A549 (cell line): ENCODE results near the gene MGAT5B. TPM values are rescaled to one million over a fixed set of nuclear protein-coding genes. Genes with fewer than 3 reads are reported as not detected.

Source experiments
- ATAC-seq, 2 experiments: fragments of 200-7000 bp in 1 of 2; fragments of >200 bp in 1 of 2; cut with Nextera tagmentation in 1 of 2; cut with Tn5 transposase in 1 of 2; 3 replicates each; pipeline versions ENCODE4 v1.8.0 to v1.9.1; 2018 to 2020; ENCODE audit warnings: mild to moderate bottlenecking in 1 of 2, moderate library complexity in 1 of 2
- CTCF ChIA-PET: fragments of 300-600 bp; sonication (Branson Sonifier 250); formaldehyde crosslinking; extraction: SDS; loops from one replicate; lab custom pipeline; 2021; ENCODE audit warnings: antibody characterized with exemption, inconsistent platforms; lab: Yijun Ruan, JAX
- POLR2A ChIA-PET: fragments of 350-600 bp; formaldehyde crosslinking; extraction: SDS; loops from one replicate; lab custom pipeline; 2021; ENCODE audit warnings: antibody characterized with exemption, inconsistent platforms; lab: Yijun Ruan, JAX
- DNase-seq, 2 experiments: peaks; one replicate each; pipeline versions ENCODE4 v3.0.0 to v3.0.0-alpha.2; 2011 to 2016; ENCODE audit warnings: low read depth in 1 of 2, low spot score in 1 of 2
- FAIRE-seq: peaks from 2 replicates; lab custom pipeline; 2011; peaks lifted over from hg19 to GRCh38; lab: Jason Lieb, UNC
- H3K27ac ChIP-seq, 2 experiments: fragments of >200 bp; sonication (Bioruptor Twin); formaldehyde crosslinking; 3 replicates each; pipeline ENCODE4 v1.5.1; 2016 to 2017
- H3K4me1 ChIP-seq: fragments of >200 bp; sonication (Bioruptor Twin); formaldehyde crosslinking; 3 replicates; pipeline ENCODE4 v1.6.1; 2016
- H3K4me2 ChIP-seq: fragments of >200 bp; sonication (Bioruptor Twin); formaldehyde crosslinking; 3 replicates; pipeline ENCODE4 v1.6.1; 2016
- H3K4me3 ChIP-seq: fragments of >200 bp; sonication (Bioruptor Twin); formaldehyde crosslinking; 3 replicates; pipeline ENCODE4 v1.5.1; 2016
- H3K9me3 ChIP-seq: fragments of >200 bp; sonication (Bioruptor Twin); formaldehyde crosslinking; 3 replicates; pipeline ENCODE4 v1.6.1; 2016
- CBX8 ChIP-seq: fragments of 200-600 bp; sonication (generic); IDR thresholded peaks from 2 replicates; pipeline ENCODE4 v1.6.1; 2016
- CHD2 ChIP-seq: fragments of 150-350 bp; IDR thresholded peaks from 2 replicates; pipeline ENCODE4 v1.6.1; 2014; ENCODE audit warnings: low read length; ENCODE audit not compliant: partially characterized antibody
- CHD4 ChIP-seq: fragments of 200-600 bp; sonication (generic); IDR thresholded peaks from 2 replicates; pipeline ENCODE4 v1.6.1; 2016; ENCODE audit warnings: antibody characterized with exemption, mild to moderate bottlenecking, borderline replicate concordance
- EHMT2 ChIP-seq: fragments of 200-600 bp; sonication (generic); IDR thresholded peaks from 2 replicates; pipeline ENCODE4 v1.6.1; 2016; ENCODE audit warnings: antibody characterized with exemption, low read depth, mild to moderate bottlenecking, moderate library complexity
- EP300 ChIP-seq, 2 experiments: fragments of >200 bp; sonication (Bioruptor Twin); formaldehyde crosslinking; IDR thresholded peaks; 2 replicates in 1 of 2; 3 replicates in 1 of 2; pipeline ENCODE4 v1.6.1; 2016 to 2017
- ESRRA ChIP-seq: fragments of 150-350 bp; IDR thresholded peaks from 2 replicates; pipeline ENCODE4 v1.6.1; 2014; ENCODE audit warnings: mild to moderate bottlenecking, low read length, borderline replicate concordance
- FOSL2 ChIP-seq, 2 experiments: fragments of 450-650 bp in 1 of 2; fragments of >200 bp in 1 of 2; sonication (Bioruptor Twin) in 1 of 2; formaldehyde crosslinking; IDR thresholded peaks; 2 replicates each; pipeline versions ENCODE4 v1.5.0 to v1.6.1; 2016 to 2020; ENCODE audit warnings: mild to moderate bottlenecking in 1 of 2, moderate library complexity in 1 of 2
- GATA3 ChIP-seq: IDR thresholded peaks from 2 replicates; pipeline ENCODE4 v1.6.1; 2012; ENCODE audit warnings: borderline replicate concordance
- HOXA7 ChIP-seq: fragments of 250-450 bp; sonication (Bioruptor Pico); IDR thresholded peaks from 2 replicates; pipeline ENCODE4 v1.5.0; 2020; ENCODE audit warnings: mild to moderate bottlenecking, moderate library complexity
- KDM1A ChIP-seq: fragments of 200-600 bp; sonication (generic); IDR thresholded peaks from 2 replicates; pipeline ENCODE4 v1.6.1; 2016; ENCODE audit warnings: low read depth, mild to moderate bottlenecking
- MAFK ChIP-seq: fragments of 450-650 bp; IDR thresholded peaks from 2 replicates; pipeline ENCODE4 v1.6.1; 2014; ENCODE audit not compliant: partially characterized antibody
- NFE2L2 ChIP-seq: fragments of 150-350 bp; conservative IDR thresholded peaks from 2 replicates; pipeline ENCODE4 v1.6.1; 2014; ENCODE audit warnings: low read length
- NPAS2 ChIP-seq: fragments of 250-450 bp; sonication (Bioruptor Pico); IDR thresholded peaks from 2 replicates; pipeline ENCODE4 v1.8.0; 2022; ENCODE audit warnings: mild to moderate bottlenecking, moderate library complexity, borderline replicate concordance
- POLR2A ChIP-seq: IDR thresholded peaks from 2 replicates; pipeline ENCODE4 v1.6.1; 2012; ENCODE audit warnings: mild to moderate bottlenecking, low read length
- POLR2AphosphoS2 ChIP-seq: conservative IDR thresholded peaks from 2 replicates; pipeline ENCODE4 v1.6.1; 2012; ENCODE audit warnings: low read length, improper control_type of control experiment, inconsistent platforms
- RFX5 ChIP-seq: fragments of 450-650 bp; IDR thresholded peaks from 2 replicates; pipeline ENCODE4 v1.7.1; 2014; ENCODE audit warnings: antibody characterized with exemption, mild to moderate bottlenecking, moderate library complexity
- SMC3 ChIP-seq: fragments of >200 bp; sonication (Bioruptor Twin); formaldehyde crosslinking; IDR thresholded peaks from 3 replicates; pipeline ENCODE4 v1.6.1; 2018; ENCODE audit warnings: inconsistent platforms
- TFCP2L1 ChIP-seq: fragments of 250-450 bp; sonication (Bioruptor Pico); IDR thresholded peaks from 2 replicates; pipeline ENCODE4 v1.5.0; 2021; ENCODE audit warnings: mild to moderate bottlenecking
- TP53 ChIP-seq: fragments of 250-450 bp; sonication (Bioruptor Pico); IDR thresholded peaks from 2 replicates; pipeline ENCODE4 v1.5.0; 2021; ENCODE audit warnings: mild to moderate bottlenecking, moderate library complexity
- ZC3H11A ChIP-seq: fragments of 450-650 bp; IDR thresholded peaks from 2 replicates; pipeline ENCODE4 v1.6.1; 2014; ENCODE audit warnings: antibody characterized with exemption, mild to moderate bottlenecking
- WGBS: methylation state at CpG from one replicate; pipeline ENCODE4 v1.1.6; 2017; ENCODE audit errors: missing lambda C conversion rate; 5-methylcytosine and 5-hydroxymethylcytosine counted together
- polyA plus RNA-seq, 4 experiments: library from polyadenylated mRNA; depleted of rRNA in 3 of 4; stranded (reverse); fragments of >200 nt; fragmentation: RNase III in 1 of 4; extraction: RNeasy Plus Mini Kit Qiagen cat#74134 plus additional on column Dnase treatment in 1 of 4; gene quantifications; 2 replicates in 3 of 4; 3 replicates in 1 of 4; pipeline ENCODE4 v1.2.3, GENCODE V29; 2011 to 2017
- TF ChIP-seq, protein P1 (sequence below): fragments of 150-350 bp; IDR thresholded peaks from 2 replicates; pipeline ENCODE4 v1.6.1; 2014; ENCODE audit warnings: low read depth, mild to moderate bottlenecking, low read length
- TF ChIP-seq, protein P2 (sequence below): IDR thresholded peaks from 2 replicates; pipeline ENCODE4 v1.6.1; 2012
- TF ChIP-seq, protein P3 (sequence below): fragments of 250-450 bp; sonication (Bioruptor Pico); IDR thresholded peaks from 2 replicates; pipeline ENCODE4 v1.5.0; 2021; ENCODE audit warnings: mild to moderate bottlenecking, moderate library complexity, borderline replicate concordance
- TF ChIP-seq, protein P4 (sequence below): fragments of >200 bp; sonication (Bioruptor Twin); formaldehyde crosslinking; IDR thresholded peaks from 3 replicates; pipeline ENCODE4 v1.6.1; 2016
- TF ChIP-seq, protein P5 (sequence below): IDR thresholded peaks from 2 replicates; pipeline ENCODE4 v1.6.1; 2012

Gene MGAT5B
- polyA plus RNA-seq, 2 of the 4 experiments (the other 2 are of a cell fraction), result 7.6 to 22.8 TPM

DNA sequence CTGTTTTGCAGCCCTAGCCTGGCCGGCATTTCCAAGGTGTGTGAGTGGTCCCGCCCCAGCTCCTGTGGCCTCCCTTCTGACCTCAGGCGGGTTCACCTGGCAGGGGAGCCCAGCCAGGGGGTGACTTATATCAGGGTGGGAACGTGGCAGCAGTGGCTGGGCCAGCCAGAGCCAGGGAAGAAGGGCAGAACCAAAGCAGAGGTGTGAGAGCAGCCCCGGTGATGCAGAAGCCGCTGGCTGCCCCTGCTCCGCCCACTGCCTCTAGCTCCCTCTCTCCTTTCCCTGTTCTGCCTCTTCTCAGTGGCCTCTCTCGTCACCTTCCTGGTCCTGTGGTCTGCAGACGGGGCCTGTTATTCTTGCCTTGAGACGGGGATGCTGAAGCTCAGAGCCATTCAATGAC lies 12.1 kb downstream of the MGAT5B start:
- ChIA-PET POLR2A (no interaction called here), CTCF (interaction anchor here (1.6 to 10.9 kb wide), 7 partner anchors 10 to 206 kb away, joined by 4 to 100 read pairs (median 10); partner anchors contain the start of gene MGAT5B)
- ATAC-seq (no peak), DNase-seq (no peak), FAIRE-seq (no peak)
- peak overlapping the region in 1 of 2 experiments; percentile 33; a peak in 2 of 6 replicates for H3K27ac ChIP-seq
- H3K4me3 ChIP-seq, result no peak overlapping the region
- peaks cover 3% of the 10 kb centered on the region; the same call in 2 of the 3 replicates for H3K9me3 ChIP-seq
- no peak overlapping the region for H3K4me2 ChIP-seq
- TF ChIP-seq EP300 (IDR thresholded peaks at IDR 0.05), result no peak
- no peak for TF ChIP-seq NFE2L2
- no peak for TF ChIP-seq MAFK
- TF ChIP-seq CBX8, result no peak
- TF ChIP-seq, protein P1, sequence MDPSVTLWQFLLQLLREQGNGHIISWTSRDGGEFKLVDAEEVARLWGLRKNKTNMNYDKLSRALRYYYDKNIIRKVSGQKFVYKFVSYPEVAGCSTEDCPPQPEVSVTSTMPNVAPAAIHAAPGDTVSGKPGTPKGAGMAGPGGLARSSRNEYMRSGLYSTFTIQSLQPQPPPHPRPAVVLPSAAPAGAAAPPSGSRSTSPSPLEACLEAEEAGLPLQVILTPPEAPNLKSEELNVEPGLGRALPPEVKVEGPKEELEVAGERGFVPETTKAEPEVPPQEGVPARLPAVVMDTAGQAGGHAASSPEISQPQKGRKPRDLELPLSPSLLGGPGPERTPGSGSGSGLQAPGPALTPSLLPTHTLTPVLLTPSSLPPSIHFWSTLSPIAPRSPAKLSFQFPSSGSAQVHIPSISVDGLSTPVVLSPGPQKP, result no peak
- TF ChIP-seq HOXA7 (CRISPR knock-in tag), result no peak
- TF ChIP-seq ESRRA, result no peak
- WGBS, result 79% methylated on average over 10 of the region's 10 CpGs
- H3K4me1 ChIP-seq, result no peaks in the 10 kb centered on the region

DNA sequence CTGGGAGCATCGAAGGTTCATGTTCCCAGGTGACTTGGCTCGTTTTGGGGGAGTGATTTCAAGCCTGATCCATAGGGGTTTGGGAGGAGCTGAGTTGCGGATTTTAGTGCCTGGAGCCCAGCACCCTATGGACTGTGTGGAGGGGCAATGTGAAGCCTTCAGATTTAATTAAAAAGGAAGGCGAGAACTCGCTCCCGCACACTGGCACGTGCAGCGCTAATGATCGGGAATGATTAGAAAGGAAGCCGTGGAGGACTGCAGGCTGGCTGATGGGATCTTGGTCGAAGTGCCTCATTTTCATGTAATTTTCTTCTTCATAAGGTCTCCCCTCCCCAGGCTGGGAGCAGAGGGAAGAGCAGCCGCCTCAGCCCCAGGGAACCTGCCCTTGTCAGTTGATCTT lies 12.8 kb downstream of the MGAT5B start:
- TF ChIP-seq RFX5 (no peak), GATA3 (no peak), TP53 (CRISPR knock-in tag) (no peak), CHD4 (no peak), TFCP2L1 (CRISPR knock-in tag) (no peak), KDM1A (no peak)
- TF ChIP-seq, protein P2, sequence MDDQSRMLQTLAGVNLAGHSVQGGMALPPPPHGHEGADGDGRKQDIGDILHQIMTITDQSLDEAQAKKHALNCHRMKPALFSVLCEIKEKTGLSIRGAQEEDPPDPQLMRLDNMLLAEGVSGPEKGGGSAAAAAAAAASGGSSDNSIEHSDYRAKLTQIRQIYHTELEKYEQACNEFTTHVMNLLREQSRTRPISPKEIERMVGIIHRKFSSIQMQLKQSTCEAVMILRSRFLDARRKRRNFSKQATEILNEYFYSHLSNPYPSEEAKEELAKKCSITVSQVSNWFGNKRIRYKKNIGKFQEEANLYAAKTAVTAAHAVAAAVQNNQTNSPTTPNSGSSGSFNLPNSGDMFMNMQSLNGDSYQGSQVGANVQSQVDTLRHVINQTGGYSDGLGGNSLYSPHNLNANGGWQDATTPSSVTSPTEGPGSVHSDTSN, result no peak
- ChIA-PET CTCF (interaction anchor here (0.7 to 10.9 kb wide), 10 partner anchors 8 to 205 kb away, joined by 3 to 100 read pairs (median 4); partner anchors contain the start of gene MGAT5B), POLR2A (no interaction called here)
- WGBS, result 90% methylated on average over 12 of the region's 12 CpGs
- no peak for ATAC-seq
- no peak overlapping the region for H3K4me2 ChIP-seq
- DNase-seq, result no peak
- no peaks in the 10 kb centered on the region for H3K9me3 ChIP-seq
- FAIRE-seq, result no peak
- peak overlapping the region in 1 of 2 experiments; percentile 33; a peak in 1 of 6 replicates for H3K27ac ChIP-seq
- H3K4me3 ChIP-seq, result no peak overlapping the region
- H3K4me1 ChIP-seq, result no peaks in the 10 kb centered on the region

DNA sequence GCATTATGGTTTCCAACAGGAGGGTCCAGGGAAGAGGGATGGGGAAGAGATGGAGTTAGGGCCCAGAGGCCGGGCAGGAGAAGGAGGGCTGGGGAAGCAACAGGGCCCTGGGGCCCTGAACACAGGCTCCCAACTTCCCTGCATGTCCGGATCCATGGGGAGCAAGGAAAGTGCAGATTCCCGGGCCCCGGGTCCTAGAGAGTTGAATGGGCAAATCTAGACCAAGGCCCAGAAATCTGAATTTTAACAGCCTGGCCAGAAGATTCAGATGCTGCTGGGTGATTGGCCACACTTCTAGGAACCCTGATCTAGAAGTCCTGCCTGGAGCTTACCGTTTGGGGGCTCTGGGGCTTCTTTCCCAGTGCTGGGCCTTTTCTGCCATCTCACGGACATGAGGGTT lies 13.2 kb downstream of the MGAT5B start:
- Histone ChIP-seq H3K27ac (no peak overlapping the region; a peak in 1 of 6 replicates), H3K4me2 (no peak overlapping the region), H3K4me1 (no peaks in the 10 kb centered on the region), H3K9me3 (no peaks in the 10 kb centered on the region), H3K4me3 (no peak overlapping the region)
- FAIRE-seq, result no peak
- CTCF ChIA-PET, result interaction anchor here (0.7 to 10.9 kb wide), 8 partner anchors 9 to 205 kb away, joined by 3 to 100 read pairs (median 4); partner anchors contain the start of gene MGAT5B
- TF ChIP-seq, protein P3, sequence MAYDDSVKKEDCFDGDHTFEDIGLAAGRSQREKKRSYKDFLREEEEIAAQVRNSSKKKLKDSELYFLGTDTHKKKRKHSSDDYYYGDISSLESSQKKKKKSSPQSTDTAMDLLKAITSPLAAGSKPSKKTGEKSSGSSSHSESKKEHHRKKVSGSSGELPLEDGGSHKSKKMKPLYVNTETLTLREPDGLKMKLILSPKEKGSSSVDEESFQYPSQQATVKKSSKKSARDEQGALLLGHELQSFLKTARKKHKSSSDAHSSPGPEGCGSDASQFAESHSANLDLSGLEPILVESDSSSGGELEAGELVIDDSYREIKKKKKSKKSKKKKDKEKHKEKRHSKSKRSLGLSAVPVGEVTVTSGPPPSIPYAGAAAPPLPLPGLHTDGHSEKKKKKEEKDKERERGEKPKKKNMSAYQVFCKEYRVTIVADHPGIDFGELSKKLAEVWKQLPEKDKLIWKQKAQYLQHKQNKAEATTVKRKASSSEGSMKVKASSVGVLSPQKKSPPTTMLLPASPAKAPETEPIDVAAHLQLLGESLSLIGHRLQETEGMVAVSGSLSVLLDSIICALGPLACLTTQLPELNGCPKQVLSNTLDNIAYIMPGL (CRISPR knock-in tag), result no peak
- TF ChIP-seq POLR2AphosphoS2 (no peak), FOSL2 (IDR thresholded peaks at IDR 0.05) (no peak), FOSL2 (CRISPR knock-in tag; IDR thresholded peaks at IDR 0.05) (no peak), CHD2 (no peak), EHMT2 (no peak), SMC3 (no peak), POLR2A (no peak), RFX5 (no peak), ZC3H11A (no peak), NPAS2 (CRISPR knock-in tag) (no peak), NFE2L2 (no peak), CHD4 (no peak)
- TF ChIP-seq, protein P4, sequence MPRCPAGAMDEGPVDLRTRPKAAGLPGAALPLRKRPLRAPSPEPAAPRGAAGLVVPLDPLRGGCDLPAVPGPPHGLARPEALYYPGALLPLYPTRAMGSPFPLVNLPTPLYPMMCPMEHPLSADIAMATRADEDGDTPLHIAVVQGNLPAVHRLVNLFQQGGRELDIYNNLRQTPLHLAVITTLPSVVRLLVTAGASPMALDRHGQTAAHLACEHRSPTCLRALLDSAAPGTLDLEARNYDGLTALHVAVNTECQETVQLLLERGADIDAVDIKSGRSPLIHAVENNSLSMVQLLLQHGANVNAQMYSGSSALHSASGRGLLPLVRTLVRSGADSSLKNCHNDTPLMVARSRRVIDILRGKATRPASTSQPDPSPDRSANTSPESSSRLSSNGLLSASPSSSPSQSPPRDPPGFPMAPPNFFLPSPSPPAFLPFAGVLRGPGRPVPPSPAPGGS, result no peak
- TF ChIP-seq, protein P5, sequence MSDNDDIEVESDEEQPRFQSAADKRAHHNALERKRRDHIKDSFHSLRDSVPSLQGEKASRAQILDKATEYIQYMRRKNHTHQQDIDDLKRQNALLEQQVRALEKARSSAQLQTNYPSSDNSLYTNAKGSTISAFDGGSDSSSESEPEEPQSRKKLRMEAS, result no peak
- POLR2A ChIA-PET, result no interaction called here
- ATAC-seq, result no peak
- 92% methylated on average over 6 of the region's 6 CpGs for WGBS
- no peak for DNase-seq
